Neural cell (in vitro differentiated cells): Measurements from ENCODE around the gene ANO9. TPM values are rescaled to one million over a fixed set of nuclear protein-coding genes. Genes with fewer than 3 reads are reported as not detected.

Experiments
- H2AFZ ChIP-seq: fragments of 200-600, 300-800 bp; sonication (generic), shearing (Covaris generic); 2 replicates; pipeline ENCODE4 v1.6.0; 2014; ENCODE audit warnings: low read depth, mild to moderate bottlenecking, antibody characterized with exemption, low read length, moderate library complexity
- H3F3A ChIP-seq: fragments of 200-600 bp; shearing (Covaris generic); 2 replicates; pipeline ENCODE4 v1.6.1; 2016; ENCODE audit warnings: mild to moderate bottlenecking, moderate library complexity, mixed read lengths, antibody characterized with exemption, low read length; ENCODE audit not compliant: insufficient read depth, poor library complexity, severe bottlenecking
- H3K27ac ChIP-seq: fragments of 200-600, 300-800 bp; sonication (generic), shearing (Covaris generic); 2 replicates; pipeline ENCODE4 v1.5.1; 2014; ENCODE audit warnings: mild to moderate bottlenecking, low read length, moderate library complexity
- H3K27me3 ChIP-seq: fragments of 300-800, 200-600 bp; sonication (generic), shearing (Covaris generic); 2 replicates; pipeline ENCODE4 v1.6.0; 2014; ENCODE audit warnings: mild to moderate bottlenecking, low read depth, low read length, moderate library complexity; ENCODE audit not compliant: insufficient read depth
- H3K36me3 ChIP-seq: fragments of 300-800, 200-600 bp; sonication (generic), shearing (Covaris generic); 2 replicates; pipeline ENCODE4 v1.5.1; 2014; ENCODE audit warnings: mild to moderate bottlenecking, antibody characterized with exemption, low read length, moderate library complexity; ENCODE audit not compliant: insufficient read depth
- H3K4me2 ChIP-seq: fragments of 300-800, 200-600 bp; sonication (generic), shearing (Covaris generic); 2 replicates; pipeline ENCODE4 v1.6.0; 2014; ENCODE audit warnings: mild to moderate bottlenecking, low read length
- H3K4me3 ChIP-seq: fragments of 300-800, 200-600 bp; sonication (generic), shearing (Covaris generic); 2 replicates; pipeline ENCODE4 v1.5.1; 2014; ENCODE audit warnings: mild to moderate bottlenecking, low read length, moderate library complexity
- H3K79me2 ChIP-seq: fragments of 200-600 bp; shearing (Covaris generic); replicated peaks from 2 replicates; pipeline ENCODE4 v1.6.0; 2014; ENCODE audit warnings: mild to moderate bottlenecking, low read length, moderate library complexity; ENCODE audit not compliant: insufficient read depth
- H3K9ac ChIP-seq: fragments of 300-800, 200-600 bp; sonication (generic), shearing (Covaris generic); 2 replicates; pipeline ENCODE4 v1.6.1; 2016; ENCODE audit warnings: mild to moderate bottlenecking, low read length, mixed read lengths
- H3K9me2 ChIP-seq: fragments of 200-600 bp; shearing (Covaris generic); 2 replicates; pipeline ENCODE4 v1.6.1; 2016; ENCODE audit warnings: mild to moderate bottlenecking, low read length, mixed read lengths; ENCODE audit not compliant: insufficient read depth
- H3K9me3 ChIP-seq: fragments of 200-600, 300-800 bp; sonication (generic), shearing (Covaris generic); 2 replicates; pipeline ENCODE4 v1.6.1; 2016; ENCODE audit warnings: mild to moderate bottlenecking, mixed run types, low read length, moderate library complexity, mixed read lengths
- H4K20me1 ChIP-seq: fragments of 200-600 bp; shearing (Covaris generic); 2 replicates; pipeline ENCODE4 v1.6.1; 2016; ENCODE audit warnings: mild to moderate bottlenecking, mixed run types; ENCODE audit not compliant: insufficient read depth
- EP300 ChIP-seq: fragments of 450-650 bp; conservative IDR thresholded peaks from 2 replicates; pipeline ENCODE4 v1.6.1; 2014; ENCODE audit warnings: antibody characterized with exemption, mild to moderate bottlenecking, moderate library complexity; ENCODE audit not compliant: poor library complexity, severe bottlenecking
- EZH2 ChIP-seq: fragments of 200-600, 300-800 bp; shearing (Covaris generic), sonication (generic); IDR thresholded peaks from 2 replicates; pipeline ENCODE4 v1.6.1; 2014; ENCODE audit warnings: antibody characterized with exemption, low read length, borderline replicate concordance, mild to moderate bottlenecking; ENCODE audit not compliant: insufficient read depth, poor library complexity, severe bottlenecking
- MXI1 ChIP-seq: fragments of 450-650 bp; conservative IDR thresholded peaks from 2 replicates; pipeline ENCODE4 v1.6.1; 2014; ENCODE audit warnings: antibody characterized with exemption, mild to moderate bottlenecking; ENCODE audit not compliant: poor library complexity, severe bottlenecking
- POLR2AphosphoS5 ChIP-seq: IDR thresholded peaks from 2 replicates; pipeline ENCODE4 v1.6.1; 2012
- RAD21 ChIP-seq: fragments of 450-650 bp; conservative IDR thresholded peaks from 2 replicates; pipeline ENCODE4 v1.6.1; 2014; ENCODE audit warnings: antibody characterized with exemption, mild to moderate bottlenecking, moderate library complexity
- SMC3 ChIP-seq: fragments of 450-650 bp; conservative IDR thresholded peaks from 2 replicates; pipeline ENCODE4 v1.6.1; 2014; ENCODE audit warnings: antibody characterized with exemption, mild to moderate bottlenecking, moderate library complexity; ENCODE audit not compliant: poor library complexity
- TAF1 ChIP-seq: IDR thresholded peaks from 2 replicates; pipeline ENCODE4 v1.6.1; 2012; ENCODE audit warnings: low read depth
- polyA plus RNA-seq: library from polyadenylated mRNA; depleted of rRNA; stranded (reverse); fragments of >200 nt; gene quantifications from 2 replicates; pipeline ENCODE4 v1.2.3, GENCODE V29; 2014
- TF ChIP-seq, protein P1 (sequence below): fragments of 450-650 bp; IDR thresholded peaks from 2 replicates; pipeline ENCODE4 v1.5.1; 2014; ENCODE audit warnings: antibody characterized with exemption, mild to moderate bottlenecking, moderate library complexity; ENCODE audit not compliant: poor library complexity, severe bottlenecking
- TF ChIP-seq, protein P2 (sequence below): IDR thresholded peaks from 2 replicates; pipeline ENCODE4 v1.6.1; 2012; ENCODE audit warnings: borderline replicate concordance

The ANO9 gene
- polyA plus RNA-seq, 1 donor from 2014 or later = not detected

DNA sequence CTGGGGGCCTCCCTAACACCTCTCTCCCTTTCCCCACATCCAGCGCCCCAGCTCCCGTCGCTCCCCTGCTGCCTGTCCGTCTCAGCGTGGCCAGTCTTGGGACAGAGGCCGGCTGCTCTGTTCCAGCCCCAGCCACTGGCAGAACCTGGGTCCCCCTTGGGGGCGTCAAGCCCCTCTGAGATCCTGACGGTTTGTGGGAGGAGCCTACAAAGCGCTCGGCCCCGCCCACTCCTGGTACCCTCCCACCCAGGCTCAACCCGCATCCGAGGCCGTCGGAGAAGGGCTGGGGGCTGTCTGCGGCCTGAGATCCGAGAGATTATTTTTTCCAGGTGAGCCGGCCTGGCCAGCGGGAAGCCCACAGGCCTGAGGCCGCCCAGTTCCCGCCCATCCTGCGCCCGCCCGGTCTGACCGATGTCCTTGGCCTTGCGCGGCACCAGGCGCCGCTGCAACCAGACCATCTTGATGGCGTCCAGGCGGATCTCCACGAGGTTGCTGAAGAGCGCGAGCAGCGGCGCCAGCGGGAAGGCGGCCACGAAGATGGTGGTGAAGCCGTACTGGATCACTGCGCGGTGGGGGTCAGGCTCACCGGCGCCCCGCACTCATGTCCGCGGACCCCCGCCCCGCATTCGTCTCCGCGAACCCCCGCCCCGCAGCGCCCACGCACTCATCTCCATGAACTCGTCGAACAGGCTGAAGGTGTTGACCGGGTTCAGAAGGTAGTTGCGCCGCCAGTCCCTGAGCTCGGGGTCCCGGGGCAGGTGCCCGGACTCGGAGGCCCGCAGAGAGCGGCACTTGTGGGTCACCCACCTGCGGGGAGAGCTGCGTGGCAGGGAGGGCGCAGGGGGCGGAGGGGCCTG lies 21.5 kb downstream of the ANO9 start:
- H3K4me3 ChIP-seq = no peak overlapping the region
- H3K9me3 ChIP-seq = no peaks in the 10 kb centered on the region
- no peak overlapping the region for H3K27ac ChIP-seq
- H3K9ac ChIP-seq = no peak overlapping the region
- no peak for TF ChIP-seq EZH2
- TF ChIP-seq EP300 = no peak
- TF ChIP-seq, protein P1, sequence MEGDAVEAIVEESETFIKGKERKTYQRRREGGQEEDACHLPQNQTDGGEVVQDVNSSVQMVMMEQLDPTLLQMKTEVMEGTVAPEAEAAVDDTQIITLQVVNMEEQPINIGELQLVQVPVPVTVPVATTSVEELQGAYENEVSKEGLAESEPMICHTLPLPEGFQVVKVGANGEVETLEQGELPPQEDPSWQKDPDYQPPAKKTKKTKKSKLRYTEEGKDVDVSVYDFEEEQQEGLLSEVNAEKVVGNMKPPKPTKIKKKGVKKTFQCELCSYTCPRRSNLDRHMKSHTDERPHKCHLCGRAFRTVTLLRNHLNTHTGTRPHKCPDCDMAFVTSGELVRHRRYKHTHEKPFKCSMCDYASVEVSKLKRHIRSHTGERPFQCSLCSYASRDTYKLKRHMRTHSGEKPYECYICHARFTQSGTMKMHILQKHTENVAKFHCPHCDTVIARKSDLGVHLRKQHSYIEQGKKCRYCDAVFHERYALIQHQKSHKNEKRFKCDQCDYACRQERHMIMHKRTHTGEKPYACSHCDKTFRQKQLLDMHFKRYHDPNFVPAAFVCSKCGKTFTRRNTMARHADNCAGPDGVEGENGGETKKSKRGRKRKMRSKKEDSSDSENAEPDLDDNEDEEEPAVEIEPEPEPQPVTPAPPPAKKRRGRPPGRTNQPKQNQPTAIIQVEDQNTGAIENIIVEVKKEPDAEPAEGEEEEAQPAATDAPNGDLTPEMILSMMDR = no peak
- no peak for TF ChIP-seq SMC3
- no peak for TF ChIP-seq POLR2AphosphoS5
- TF ChIP-seq, protein P2, sequence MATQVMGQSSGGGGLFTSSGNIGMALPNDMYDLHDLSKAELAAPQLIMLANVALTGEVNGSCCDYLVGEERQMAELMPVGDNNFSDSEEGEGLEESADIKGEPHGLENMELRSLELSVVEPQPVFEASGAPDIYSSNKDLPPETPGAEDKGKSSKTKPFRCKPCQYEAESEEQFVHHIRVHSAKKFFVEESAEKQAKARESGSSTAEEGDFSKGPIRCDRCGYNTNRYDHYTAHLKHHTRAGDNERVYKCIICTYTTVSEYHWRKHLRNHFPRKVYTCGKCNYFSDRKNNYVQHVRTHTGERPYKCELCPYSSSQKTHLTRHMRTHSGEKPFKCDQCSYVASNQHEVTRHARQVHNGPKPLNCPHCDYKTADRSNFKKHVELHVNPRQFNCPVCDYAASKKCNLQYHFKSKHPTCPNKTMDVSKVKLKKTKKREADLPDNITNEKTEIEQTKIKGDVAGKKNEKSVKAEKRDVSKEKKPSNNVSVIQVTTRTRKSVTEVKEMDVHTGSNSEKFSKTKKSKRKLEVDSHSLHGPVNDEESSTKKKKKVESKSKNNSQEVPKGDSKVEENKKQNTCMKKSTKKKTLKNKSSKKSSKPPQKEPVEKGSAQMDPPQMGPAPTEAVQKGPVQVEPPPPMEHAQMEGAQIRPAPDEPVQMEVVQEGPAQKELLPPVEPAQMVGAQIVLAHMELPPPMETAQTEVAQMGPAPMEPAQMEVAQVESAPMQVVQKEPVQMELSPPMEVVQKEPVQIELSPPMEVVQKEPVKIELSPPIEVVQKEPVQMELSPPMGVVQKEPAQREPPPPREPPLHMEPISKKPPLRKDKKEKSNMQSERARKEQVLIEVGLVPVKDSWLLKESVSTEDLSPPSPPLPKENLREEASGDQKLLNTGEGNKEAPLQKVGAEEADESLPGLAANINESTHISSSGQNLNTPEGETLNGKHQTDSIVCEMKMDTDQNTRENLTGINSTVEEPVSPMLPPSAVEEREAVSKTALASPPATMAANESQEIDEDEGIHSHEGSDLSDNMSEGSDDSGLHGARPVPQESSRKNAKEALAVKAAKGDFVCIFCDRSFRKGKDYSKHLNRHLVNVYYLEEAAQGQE = no peak
- no peak for TF ChIP-seq MXI1
- no peaks in the 10 kb centered on the region for H3K9me2 ChIP-seq
- H3K36me3 ChIP-seq = no peaks in the 10 kb centered on the region
- H2AFZ ChIP-seq = no peak overlapping the region
- H3K4me2 ChIP-seq = no peak overlapping the region
- H3K27me3 ChIP-seq = peaks cover 34% of the 10 kb centered on the region
- no peaks in the 10 kb centered on the region for H3K79me2 ChIP-seq
- no peaks in the 10 kb centered on the region for H4K20me1 ChIP-seq
- no peaks in the 10 kb centered on the region for H3F3A ChIP-seq

DNA sequence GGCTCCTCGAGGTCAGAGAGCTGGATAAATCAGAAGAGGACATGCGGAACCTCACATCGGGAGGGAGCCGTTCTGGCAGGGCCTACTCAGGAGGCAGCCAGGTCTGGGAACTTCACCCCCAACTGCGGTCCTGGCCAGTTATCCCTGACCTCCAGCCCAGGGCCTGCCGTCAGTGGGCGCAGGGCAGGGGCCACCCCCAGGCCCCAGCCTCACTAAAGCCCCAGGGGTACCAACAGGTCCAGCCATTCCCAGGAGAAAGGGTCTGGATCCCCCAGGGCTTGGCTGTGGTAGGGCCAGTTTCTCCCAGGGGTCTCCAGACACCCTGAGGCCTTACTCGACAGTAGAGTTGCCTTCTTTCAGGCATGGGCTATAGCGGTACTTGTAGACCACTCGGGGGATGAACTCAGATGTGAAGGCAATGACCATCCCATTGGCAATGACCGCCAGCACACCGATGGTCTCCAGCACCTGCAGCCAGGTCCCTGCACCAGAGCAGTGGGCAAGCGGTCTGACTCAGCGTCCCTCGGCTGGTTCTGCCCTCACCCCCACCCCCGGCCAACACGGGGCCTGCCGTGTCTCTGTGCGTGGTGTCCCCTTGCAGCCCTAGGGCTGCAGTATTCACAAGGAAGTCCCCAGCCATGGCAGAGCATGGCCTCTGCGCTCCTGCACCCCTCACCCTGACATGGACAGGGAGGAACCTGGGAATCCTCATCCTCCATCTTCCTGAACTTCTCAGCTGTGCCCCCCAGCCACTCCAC lies 22.4 kb downstream of the ANO9 start:
- H4K20me1 ChIP-seq = no peaks in the 10 kb centered on the region
- no peak for TF ChIP-seq MXI1
- no peak for TF ChIP-seq EZH2
- no peak for TF ChIP-seq TAF1
- no peak for TF ChIP-seq POLR2AphosphoS5
- no peak for TF ChIP-seq RAD21
- TF ChIP-seq, protein P2 = no peak
- TF ChIP-seq, protein P1 = no peak
- TF ChIP-seq SMC3 = no peak
- TF ChIP-seq EP300 = no peak
- no peaks in the 10 kb centered on the region for H3F3A ChIP-seq
- H3K9ac ChIP-seq = no peak overlapping the region
- no peak overlapping the region for H2AFZ ChIP-seq
- H3K9me2 ChIP-seq = no peaks in the 10 kb centered on the region
- H3K4me3 ChIP-seq = no peak overlapping the region
- H3K36me3 ChIP-seq = no peaks in the 10 kb centered on the region
- H3K27ac ChIP-seq = no peak overlapping the region
- no peaks in the 10 kb centered on the region for H3K79me2 ChIP-seq
- H3K27me3 ChIP-seq = peaks cover 37% of the 10 kb centered on the region
- H3K4me2 ChIP-seq = no peak overlapping the region
- H3K9me3 ChIP-seq = no peaks in the 10 kb centered on the region
